Kidney tubule cell (primary cell): ENCODE measurements around the gene PHF21A.

Source experiments
- DNase-seq: peaks from one replicate; pipeline ENCODE4 v3.0.0-alpha.2; 2018; ENCODE audit warnings: low spot score

Gene PHF21A

GRCh38 chr11:46121301-46121723 is at the start of gene PHF21A:
Gene PHF21A, minus strand, starts transcription at chr11:46121454. Its CDS starts 37,235 bp downstream, at chr11:46084219.
- peak; percentile 96 for DNase-seq

- DNase-seq, result no peak
Observed at GRCh38 chr11:46170797-46171196, 49.5 kb upstream of the PHF21A start.

- peak; percentile 16 for DNase-seq
Observed at GRCh38 chr11:46162700-46163099, 41.4 kb upstream of the PHF21A start.

- DNase-seq, result no peak
Observed at GRCh38 chr11:46161201-46161600, 39.9 kb upstream of the PHF21A start.

GRCh38 chr11:46160100-46160499 is 38.8 kb upstream of the PHF21A start:
- DNase-seq, result peak; percentile 5

GRCh38 chr11:46159680-46160079 is 38.4 kb upstream of the PHF21A start:
- peak; percentile 10 for DNase-seq

- no peak for DNase-seq
Observed at GRCh38 chr11:46149826-46150225, 28.6 kb upstream of the PHF21A start.

GRCh38 chr11:46149342-46149741 is 28.1 kb upstream of the PHF21A start:
- no peak for DNase-seq

GRCh38 chr11:46144741-46145140 is 23.5 kb upstream of the PHF21A start:
- no peak for DNase-seq

GRCh38 chr11:46143049-46143806 is 22.0 kb upstream of the PHF21A start:
- no peak for DNase-seq

- DNase-seq, result no peak
Observed at GRCh38 chr11:46142561-46142960, 21.3 kb upstream of the PHF21A start.

GRCh38 chr11:46141597-46141996 is 20.3 kb upstream of the PHF21A start:
- no peak for DNase-seq

- DNase-seq, result no peak
Observed at GRCh38 chr11:46134540-46134939, 13.3 kb upstream of the PHF21A start.

GRCh38 chr11:46134061-46134460 is 12.8 kb upstream of the PHF21A start:
- no peak for DNase-seq

- no peak for DNase-seq
Observed at GRCh38 chr11:46133119-46133518, 11.9 kb upstream of the PHF21A start.

- no peak for DNase-seq
Observed at GRCh38 chr11:46130286-46130940, 9.2 kb upstream of the PHF21A start.

- DNase-seq, result no peak
Observed at GRCh38 chr11:46129133-46129532, 7.9 kb upstream of the PHF21A start.

- DNase-seq, result peak; percentile 30
Observed at GRCh38 chr11:46127150-46127638, 5.9 kb upstream of the PHF21A start.

- no peak for DNase-seq
Observed at GRCh38 chr11:46125284-46125683, 4.0 kb upstream of the PHF21A start.

GRCh38 chr11:46122945-46123715 is 1.9 kb upstream of the PHF21A start:
- DNase-seq, result peak; percentile 16

- peak; percentile 91 for DNase-seq
Observed at GRCh38 chr11:46121724-46122477, 647 bp upstream of the PHF21A start.
